ENCODE results near the gene PRSS56. TPM values are rescaled to one million over a fixed set of nuclear protein-coding genes. Genes with fewer than 3 reads are reported as not detected.

Gene PRSS56
- total RNA-seq, 1 donor, result not detected

DNA sequence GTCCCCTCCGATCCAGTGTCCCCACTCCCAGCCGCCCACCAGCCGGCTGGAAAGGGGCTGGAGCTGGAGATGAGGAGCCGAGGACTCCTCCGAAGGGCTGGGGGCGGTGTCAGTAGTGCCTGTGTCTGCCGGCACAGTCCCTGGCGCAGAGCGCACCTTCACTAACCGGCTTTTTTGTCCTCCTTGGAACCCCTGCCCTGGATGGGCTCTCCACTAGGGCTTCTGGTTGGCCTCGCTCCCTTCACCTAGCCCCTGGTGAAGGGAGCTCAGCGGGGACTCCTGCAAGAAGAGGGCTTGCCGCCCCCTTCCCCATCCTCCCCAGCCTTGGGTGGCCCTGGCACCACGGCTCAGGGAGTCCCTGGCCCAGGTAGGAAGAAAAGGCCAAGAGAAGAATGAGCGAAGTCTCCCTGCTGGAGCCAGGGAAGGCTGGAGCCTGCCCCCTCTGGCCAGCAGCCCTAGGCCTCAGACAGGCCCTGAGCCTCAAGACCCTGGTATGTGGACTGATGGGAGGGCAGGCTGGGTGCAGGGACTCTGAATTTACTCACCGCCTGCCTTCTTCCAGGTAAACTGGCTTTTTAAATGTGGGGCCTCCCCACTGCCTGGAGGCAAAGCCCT is 32.0 kb upstream of the PRSS56 start:
- peaks cover 4% of the 10 kb centered on the region for H4K20me1 ChIP-seq (ENCODE audit: insufficient read depth, low read length)
- H3K27ac ChIP-seq (ENCODE audit: low read depth, low read length), result no peak overlapping the region
- no peak for TF ChIP-seq CTCF (IDR thresholded peaks at IDR 0.05; ENCODE audit: extremely low read depth, low read depth, low read length)
- H3K4me1 ChIP-seq (ENCODE audit: insufficient read depth, low read length), result no peaks in the 10 kb centered on the region
- H3K27me3 ChIP-seq (ENCODE audit: insufficient read depth, low read length), result peaks cover 42% of the 10 kb centered on the region
- peak; percentile 85 for DNase-seq (ENCODE audit: insufficient read length, low spot score, missing footprints)
- no peaks in the 10 kb centered on the region for H3K79me2 ChIP-seq (ENCODE audit: insufficient read depth, low read length)
- H3K36me3 ChIP-seq (ENCODE audit: insufficient read depth, low read length), result no peaks in the 10 kb centered on the region
- no peak overlapping the region for H2AFZ ChIP-seq (ENCODE audit: low read length)
- H3K9me3 ChIP-seq (ENCODE audit: low read depth, low read length), result no peaks in the 10 kb centered on the region
- no peak overlapping the region for H3K4me2 ChIP-seq (ENCODE audit: insufficient read depth, low read length)
- no peak overlapping the region for H3K4me3 ChIP-seq (ENCODE audit: insufficient read depth, low read length)

GRCh38 chr2:232488721-232489300 is 31.4 kb upstream of the PRSS56 start:
- H2AFZ ChIP-seq (ENCODE audit: low read length), result no peak overlapping the region
- no peaks in the 10 kb centered on the region for H3K9me3 ChIP-seq (ENCODE audit: low read depth, low read length)
- no peak overlapping the region for H3K4me3 ChIP-seq (ENCODE audit: insufficient read depth, low read length)
- no peaks in the 10 kb centered on the region for H3K36me3 ChIP-seq (ENCODE audit: insufficient read depth, low read length)
- H3K4me2 ChIP-seq (ENCODE audit: insufficient read depth, low read length), result no peak overlapping the region
- H3K27ac ChIP-seq (ENCODE audit: low read depth, low read length), result no peak overlapping the region
- H3K27me3 ChIP-seq (ENCODE audit: insufficient read depth, low read length), result peaks cover 42% of the 10 kb centered on the region
- no peaks in the 10 kb centered on the region for H3K79me2 ChIP-seq (ENCODE audit: insufficient read depth, low read length)
- TF ChIP-seq CTCF (IDR thresholded peaks at IDR 0.05; ENCODE audit: extremely low read depth, low read depth, low read length), result no peak
- no peaks in the 10 kb centered on the region for H3K4me1 ChIP-seq (ENCODE audit: insufficient read depth, low read length)
- peaks cover 4% of the 10 kb centered on the region for H4K20me1 ChIP-seq (ENCODE audit: insufficient read depth, low read length)
- peak; percentile 66 for DNase-seq (ENCODE audit: insufficient read length, low spot score, missing footprints)

DNA sequence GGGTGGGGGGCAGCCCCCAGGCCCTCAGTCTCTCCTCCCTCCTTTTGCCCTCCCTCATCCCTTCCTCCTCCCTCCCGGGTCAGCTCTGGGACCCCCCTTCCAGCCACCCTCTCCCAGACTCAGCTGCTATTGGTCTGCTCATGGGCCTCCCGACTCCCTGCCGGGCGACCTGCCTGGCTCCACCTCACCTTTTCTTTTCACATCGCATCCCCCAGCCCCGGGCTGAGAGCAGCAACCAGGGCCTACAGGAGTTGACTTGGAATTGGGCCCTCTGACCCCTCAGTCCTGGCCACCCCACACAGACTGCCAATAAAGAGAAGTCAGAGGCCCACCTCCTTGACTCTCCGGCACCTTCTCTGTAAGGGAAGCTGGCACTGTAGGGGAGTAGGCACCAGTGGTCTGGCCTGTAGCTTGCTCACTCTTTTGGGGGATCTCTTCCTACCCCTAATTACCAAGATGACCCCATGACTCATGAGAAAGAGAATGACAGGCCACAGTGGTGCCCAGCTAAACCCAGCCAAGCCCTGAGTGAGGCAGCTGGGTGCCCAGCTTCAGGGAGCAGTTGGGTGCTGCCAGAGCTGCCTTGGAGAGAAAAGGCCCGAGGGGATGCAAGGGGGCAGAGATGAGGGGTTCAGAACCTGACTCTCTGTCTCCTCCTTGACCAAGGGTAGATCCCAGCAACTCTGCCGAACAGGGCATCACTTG is 30.5 kb upstream of the PRSS56 start:
- peaks cover 39% of the 10 kb centered on the region for H3K27me3 ChIP-seq (ENCODE audit: insufficient read depth, low read length)
- H3K79me2 ChIP-seq (ENCODE audit: insufficient read depth, low read length), result no peaks in the 10 kb centered on the region

More for the DNA sequence above, 30.5 kb upstream of the PRSS56 start:
- H2AFZ ChIP-seq (ENCODE audit: low read length), result no peak overlapping the region
- no peak overlapping the region for H3K27ac ChIP-seq (ENCODE audit: low read depth, low read length)
- no peaks in the 10 kb centered on the region for H3K4me1 ChIP-seq (ENCODE audit: insufficient read depth, low read length)
- H3K36me3 ChIP-seq (ENCODE audit: insufficient read depth, low read length), result no peaks in the 10 kb centered on the region
- no peak for TF ChIP-seq CTCF (IDR thresholded peaks at IDR 0.05; ENCODE audit: extremely low read depth, low read depth, low read length)
- peaks cover 4% of the 10 kb centered on the region for H4K20me1 ChIP-seq (ENCODE audit: insufficient read depth, low read length)
- H3K9me3 ChIP-seq (ENCODE audit: low read depth, low read length), result no peaks in the 10 kb centered on the region
- H3K4me2 ChIP-seq (ENCODE audit: insufficient read depth, low read length), result no peak overlapping the region
- no peak overlapping the region for H3K4me3 ChIP-seq (ENCODE audit: insufficient read depth, low read length)
- DNase-seq (ENCODE audit: insufficient read length, low spot score, missing footprints), result peak; percentile 84
